HG03159 (cell line): Measurements from ENCODE around the gene SLC38A2.

Source experiments
- ATAC-seq: cut with Tn5 transposase; IDR thresholded peaks from one replicate; pipeline ENCODE4 v1.9.1; 2021; ENCODE audit warnings: mild to moderate bottlenecking, moderate library complexity; ENCODE audit not compliant: unreplicated experiment

Gene SLC38A2

GRCh38 chr12:46377678-46378077 lies 5.1 kb upstream of the SLC38A2 start:
- no peak for ATAC-seq

- no peak for ATAC-seq
Measured at GRCh38 chr12:46376579-46376978, 4.0 kb upstream of the SLC38A2 start.

- no peak for ATAC-seq
Measured at GRCh38 chr12:46374711-46375110, 2.1 kb upstream of the SLC38A2 start.

- no peak for ATAC-seq
Measured at GRCh38 chr12:46374310-46374709, 1.7 kb upstream of the SLC38A2 start.

GRCh38 chr12:46373301-46374296 lies 1.0 kb upstream of the SLC38A2 start:
- no peak for ATAC-seq

GRCh38 chr12:46371718-46372543 lies 642 bp downstream of the SLC38A2 start:
- ATAC-seq = peak; percentile 22

- ATAC-seq = peak; percentile 56
Measured at GRCh38 chr12:46370792-46371717, 1.5 kb downstream of the SLC38A2 start.

- ATAC-seq = no peak
Measured at GRCh38 chr12:46370380-46370734, 2.2 kb downstream of the SLC38A2 start.

GRCh38 chr12:46369474-46370379 lies 2.8 kb downstream of the SLC38A2 start:
- no peak for ATAC-seq

- ATAC-seq = no peak
Measured at GRCh38 chr12:46369095-46369473, 3.5 kb downstream of the SLC38A2 start.

- no peak for ATAC-seq
Measured at GRCh38 chr12:46368684-46369083, 3.9 kb downstream of the SLC38A2 start.

- no peak for ATAC-seq
Measured at GRCh38 chr12:46368138-46368537, 4.4 kb downstream of the SLC38A2 start.

- ATAC-seq = no peak
Measured at GRCh38 chr12:46367351-46368029, 5.1 kb downstream of the SLC38A2 start.

GRCh38 chr12:46366771-46367170 lies 5.8 kb downstream of the SLC38A2 start:
- ATAC-seq = no peak

GRCh38 chr12:46365951-46366379 lies 6.6 kb downstream of the SLC38A2 start:
- no peak for ATAC-seq

- ATAC-seq = no peak
Measured at GRCh38 chr12:46364777-46365580, 7.6 kb downstream of the SLC38A2 start.

- ATAC-seq = no peak
Measured at GRCh38 chr12:46364300-46364696, 8.3 kb downstream of the SLC38A2 start.

- ATAC-seq = no peak
Measured at GRCh38 chr12:46363582-46364299, 8.8 kb downstream of the SLC38A2 start.
